ENCODE results near the gene WDR90. TPM values are rescaled to one million over a fixed set of nuclear protein-coding genes. Genes with fewer than 3 reads are reported as not detected.
A peak's percentile ranks its signal among the peaks of the same experiment; 100 is the strongest.

WDR90 gene
- total RNA-seq, 1 donor from 2014 or later = 21.2 TPM

DNA sequence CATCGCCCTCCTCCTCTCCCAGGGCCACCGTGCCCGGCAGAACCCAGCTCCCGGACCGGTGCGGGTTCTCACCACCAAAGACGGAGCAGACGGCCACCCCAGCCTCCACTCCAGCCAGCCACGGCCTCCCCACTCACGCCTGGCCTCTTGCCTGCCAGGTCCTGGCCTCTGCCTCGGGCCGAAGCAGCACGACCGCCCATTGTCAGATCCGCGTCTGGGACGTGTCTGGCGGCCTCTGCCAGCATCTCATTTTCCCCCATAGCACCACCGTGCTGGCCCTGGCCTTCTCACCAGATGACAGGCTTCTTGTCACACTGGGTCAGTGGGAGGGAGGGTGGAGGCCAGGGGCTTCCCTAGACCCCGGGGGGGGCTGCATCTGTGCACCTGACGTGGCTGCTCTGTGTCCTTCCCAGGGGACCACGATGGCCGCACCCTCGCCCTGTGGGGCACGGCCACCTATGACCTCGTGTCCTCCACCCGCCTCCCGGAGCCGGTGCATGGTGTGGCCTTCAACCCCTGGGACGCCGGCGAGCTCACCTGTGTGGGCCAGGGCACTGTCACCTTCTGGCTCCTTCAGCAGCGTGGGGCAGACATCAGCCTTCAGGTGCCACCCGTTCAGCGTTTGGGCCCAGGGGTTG lies 12.1 kb downstream of the WDR90 start:
- Mint-ChIP-seq H3K4me1 (ENCODE audit: low read depth, unreplicated experiment) (no peaks in the 10 kb centered on the region), H3K4me3 (ENCODE audit: unreplicated experiment) (peak overlapping the region; percentile 5), H3K9me3 (ENCODE audit: unreplicated experiment) (no peaks in the 10 kb centered on the region), H3K27ac (ENCODE audit: unreplicated experiment) (no peak overlapping the region), H3K36me3 (ENCODE audit: low read depth, unreplicated experiment) (peaks cover 2% of the 10 kb centered on the region), H3K27me3 (ENCODE audit: low read depth, unreplicated experiment) (no peaks in the 10 kb centered on the region)
- no peak overlapping the region for H3K4me3 ChIP-seq (ENCODE audit: insufficient read depth, low read depth, low read length)
- no peaks in the 10 kb centered on the region for H3K36me3 ChIP-seq (ENCODE audit: insufficient read depth, low read length)
- H4K20me1 ChIP-seq (ENCODE audit: insufficient read depth, low read length) = no peaks in the 10 kb centered on the region
- no peak overlapping the region for H3K27ac ChIP-seq (ENCODE audit: low read depth, low read length)
- H3K79me2 ChIP-seq (ENCODE audit: insufficient read depth, low read length) = no peaks in the 10 kb centered on the region
- H3K9me3 ChIP-seq (ENCODE audit: insufficient read depth, low read depth, low read length) = no peaks in the 10 kb centered on the region
- H3K27me3 ChIP-seq (ENCODE audit: insufficient read depth, low read length) = no peaks in the 10 kb centered on the region
- H2AFZ ChIP-seq (ENCODE audit: low read depth, low read length) = no peak overlapping the region
- no peak for DNase-seq (ENCODE audit: low read depth)
- no peaks in the 10 kb centered on the region for H3K4me1 ChIP-seq (ENCODE audit: insufficient read depth, low read length)
- H3K4me2 ChIP-seq (ENCODE audit: low read length) = no peak overlapping the region
- FAIRE-seq = no peak
- TF ChIP-seq, protein P1, sequence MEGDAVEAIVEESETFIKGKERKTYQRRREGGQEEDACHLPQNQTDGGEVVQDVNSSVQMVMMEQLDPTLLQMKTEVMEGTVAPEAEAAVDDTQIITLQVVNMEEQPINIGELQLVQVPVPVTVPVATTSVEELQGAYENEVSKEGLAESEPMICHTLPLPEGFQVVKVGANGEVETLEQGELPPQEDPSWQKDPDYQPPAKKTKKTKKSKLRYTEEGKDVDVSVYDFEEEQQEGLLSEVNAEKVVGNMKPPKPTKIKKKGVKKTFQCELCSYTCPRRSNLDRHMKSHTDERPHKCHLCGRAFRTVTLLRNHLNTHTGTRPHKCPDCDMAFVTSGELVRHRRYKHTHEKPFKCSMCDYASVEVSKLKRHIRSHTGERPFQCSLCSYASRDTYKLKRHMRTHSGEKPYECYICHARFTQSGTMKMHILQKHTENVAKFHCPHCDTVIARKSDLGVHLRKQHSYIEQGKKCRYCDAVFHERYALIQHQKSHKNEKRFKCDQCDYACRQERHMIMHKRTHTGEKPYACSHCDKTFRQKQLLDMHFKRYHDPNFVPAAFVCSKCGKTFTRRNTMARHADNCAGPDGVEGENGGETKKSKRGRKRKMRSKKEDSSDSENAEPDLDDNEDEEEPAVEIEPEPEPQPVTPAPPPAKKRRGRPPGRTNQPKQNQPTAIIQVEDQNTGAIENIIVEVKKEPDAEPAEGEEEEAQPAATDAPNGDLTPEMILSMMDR (IDR thresholded peaks at IDR 0.05; ENCODE audit: insufficient read depth, low read depth, low read length) = no peak
- TF ChIP-seq EZH2 (IDR thresholded peaks at IDR 0.05; ENCODE audit: insufficient read depth, low read length) = no peak
- H3K9ac ChIP-seq (ENCODE audit: low read length) = no peak overlapping the region

GRCh38 chr16:662095-662494 lies 12.9 kb downstream of the WDR90 start:
- H3K27me3 Mint-ChIP-seq (ENCODE audit: low read depth, unreplicated experiment) = no peaks in the 10 kb centered on the region
- DNase-seq (ENCODE audit: low read depth) = no peak
- no peak for FAIRE-seq
- Histone ChIP-seq H3K4me1 (ENCODE audit: insufficient read depth, low read length) (no peaks in the 10 kb centered on the region), H3K9me3 (ENCODE audit: insufficient read depth, low read depth, low read length) (no peaks in the 10 kb centered on the region), H3K27me3 (ENCODE audit: insufficient read depth, low read length) (no peaks in the 10 kb centered on the region), H3K36me3 (ENCODE audit: insufficient read depth, low read length) (no peaks in the 10 kb centered on the region), H3K4me3 (ENCODE audit: insufficient read depth, low read depth, low read length) (no peak overlapping the region), H3K27ac (ENCODE audit: low read depth, low read length) (no peak overlapping the region), H2AFZ (ENCODE audit: low read depth, low read length) (no peak overlapping the region), H4K20me1 (ENCODE audit: insufficient read depth, low read length) (no peaks in the 10 kb centered on the region), H3K79me2 (ENCODE audit: insufficient read depth, low read length) (no peaks in the 10 kb centered on the region), H3K9ac (ENCODE audit: low read length) (no peak overlapping the region), H3K4me2 (ENCODE audit: low read length) (no peak overlapping the region)
- H3K4me3 Mint-ChIP-seq (ENCODE audit: unreplicated experiment) = no peak overlapping the region
- H3K27ac Mint-ChIP-seq (ENCODE audit: unreplicated experiment) = no peak overlapping the region
- peaks cover 2% of the 10 kb centered on the region for H3K36me3 Mint-ChIP-seq (ENCODE audit: low read depth, unreplicated experiment)
- no peaks in the 10 kb centered on the region for H3K9me3 Mint-ChIP-seq (ENCODE audit: unreplicated experiment)
- TF ChIP-seq EZH2 (IDR thresholded peaks at IDR 0.05; ENCODE audit: insufficient read depth, low read length) = no peak
- TF ChIP-seq, protein P1 (IDR thresholded peaks at IDR 0.05; ENCODE audit: insufficient read depth, low read depth, low read length) = no peak
- no peaks in the 10 kb centered on the region for H3K4me1 Mint-ChIP-seq (ENCODE audit: low read depth, unreplicated experiment)

DNA sequence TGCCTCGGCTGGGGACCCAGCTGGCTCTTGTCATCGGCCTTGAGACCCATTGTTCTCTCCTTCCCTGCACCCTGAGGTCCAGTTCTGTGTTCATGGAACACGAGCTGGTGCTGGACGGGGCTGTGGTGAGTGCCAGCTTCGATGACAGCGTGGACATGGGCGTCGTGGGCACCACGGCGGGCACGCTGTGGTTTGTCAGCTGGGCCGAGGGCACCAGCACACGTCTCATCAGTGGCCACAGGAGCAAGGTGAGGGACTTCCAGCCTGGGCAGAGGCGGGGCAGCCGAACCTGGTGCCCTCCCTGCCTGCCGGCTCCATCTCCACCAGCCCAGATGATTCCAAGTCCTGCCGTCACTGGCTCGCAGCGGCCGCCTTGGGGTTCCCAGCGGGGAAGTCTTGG lies 13.4 kb downstream of the WDR90 start:
- H3K9ac ChIP-seq (ENCODE audit: low read length) = no peak overlapping the region
- H3K36me3 ChIP-seq (ENCODE audit: insufficient read depth, low read length) = no peaks in the 10 kb centered on the region
- no peaks in the 10 kb centered on the region for H3K4me1 ChIP-seq (ENCODE audit: insufficient read depth, low read length)
- no peak for TF ChIP-seq EZH2 (IDR thresholded peaks at IDR 0.05; ENCODE audit: insufficient read depth, low read length)
- TF ChIP-seq, protein P1 (IDR thresholded peaks at IDR 0.05; ENCODE audit: insufficient read depth, low read depth, low read length) = no peak
- FAIRE-seq (no peak), DNase-seq (ENCODE audit: low read depth) (no peak)
- no peaks in the 10 kb centered on the region for H3K79me2 ChIP-seq (ENCODE audit: insufficient read depth, low read length)
- no peak overlapping the region for H3K4me3 ChIP-seq (ENCODE audit: insufficient read depth, low read depth, low read length)
- no peaks in the 10 kb centered on the region for H3K9me3 ChIP-seq (ENCODE audit: insufficient read depth, low read depth, low read length)
- Mint-ChIP-seq H3K36me3 (ENCODE audit: low read depth, unreplicated experiment) (peaks cover 2% of the 10 kb centered on the region), H3K27ac (ENCODE audit: unreplicated experiment) (no peak overlapping the region), H3K27me3 (ENCODE audit: low read depth, unreplicated experiment) (no peaks in the 10 kb centered on the region), H3K9me3 (ENCODE audit: unreplicated experiment) (no peaks in the 10 kb centered on the region), H3K4me1 (ENCODE audit: low read depth, unreplicated experiment) (no peaks in the 10 kb centered on the region), H3K4me3 (ENCODE audit: unreplicated experiment) (no peak overlapping the region)
- H4K20me1 ChIP-seq (ENCODE audit: insufficient read depth, low read length) = no peaks in the 10 kb centered on the region
- no peaks in the 10 kb centered on the region for H3K27me3 ChIP-seq (ENCODE audit: insufficient read depth, low read length)
- no peak overlapping the region for H2AFZ ChIP-seq (ENCODE audit: low read depth, low read length)
- H3K27ac ChIP-seq (ENCODE audit: low read depth, low read length) = no peak overlapping the region
- no peak overlapping the region for H3K4me2 ChIP-seq (ENCODE audit: low read length)
